ENCODE measurements around the gene TBC1D14.

Gene TBC1D14

GRCh38 chr4:6932475-6932874 lies 22.8 kb downstream of the TBC1D14 start:
- DNase-seq, result no peak

GRCh38 chr4:6932918-6933317 lies 23.3 kb downstream of the TBC1D14 start:
- DNase-seq, result no peak

GRCh38 chr4:6933691-6934430 lies 24.2 kb downstream of the TBC1D14 start:
- no peak for DNase-seq

GRCh38 chr4:6935965-6936364 lies 26.3 kb downstream of the TBC1D14 start:
- DNase-seq, result no peak

GRCh38 chr4:6937201-6937600 lies 27.6 kb downstream of the TBC1D14 start:
- no peak for DNase-seq

GRCh38 chr4:6937754-6938153 lies 28.1 kb downstream of the TBC1D14 start:
- DNase-seq, result no peak

- DNase-seq, result no peak
Observed at GRCh38 chr4:6938237-6938636, 28.6 kb downstream of the TBC1D14 start.

GRCh38 chr4:6938647-6939271 lies 29.1 kb downstream of the TBC1D14 start:
- no peak for DNase-seq

GRCh38 chr4:6939761-6940743 lies 30.4 kb downstream of the TBC1D14 start:
- DNase-seq, result no peak

GRCh38 chr4:6940744-6941137 lies 31.1 kb downstream of the TBC1D14 start:
- DNase-seq, result no peak

GRCh38 chr4:6941796-6942195 lies 32.2 kb downstream of the TBC1D14 start:
- DNase-seq, result no peak

- DNase-seq, result no peak
Observed at GRCh38 chr4:6942238-6942800, 32.7 kb downstream of the TBC1D14 start.

GRCh38 chr4:6943012-6943884 lies 33.6 kb downstream of the TBC1D14 start:
- DNase-seq, result no peak

- DNase-seq, result no peak
Observed at GRCh38 chr4:6943885-6944225, 34.2 kb downstream of the TBC1D14 start.

GRCh38 chr4:6944301-6945051 lies 34.9 kb downstream of the TBC1D14 start:
- DNase-seq, result no peak

- DNase-seq, result no peak
Observed at GRCh38 chr4:6945052-6945409, 35.4 kb downstream of the TBC1D14 start.

GRCh38 chr4:6946497-6946896 lies 36.9 kb downstream of the TBC1D14 start:
- no peak for DNase-seq

GRCh38 chr4:6948134-6948460 lies 38.5 kb downstream of the TBC1D14 start:
- DNase-seq, result no peak

GRCh38 chr4:6951880-6952381 lies 42.3 kb downstream of the TBC1D14 start:
- no peak for DNase-seq

GRCh38 chr4:6953751-6954380 lies 44.2 kb downstream of the TBC1D14 start:
- peak; percentile 10 for DNase-seq
